HL-60 (cell line): ENCODE results near the gene SPDYA.

Experiments
- DNase-seq, 2 experiments: peaks; one replicate each; pipeline ENCODE4 v3.0.0-alpha.2; 2010 to 2020; ENCODE audit warnings: low read depth in 1 of 2, low spot score in 1 of 2
- H3K27ac ChIP-seq: fragments of 250-450 bp; sonication (Bioruptor Pico); replicated peaks from 2 replicates; pipeline ENCODE4 v1.5.1; 2020; ENCODE audit warnings: mild to moderate bottlenecking, moderate library complexity
- H3K27me3 ChIP-seq: fragments of 250-450 bp; sonication (Bioruptor Pico); 2 replicates; pipeline ENCODE4 v1.5.1; 2021; ENCODE audit warnings: mild to moderate bottlenecking, moderate library complexity; ENCODE audit not compliant: insufficient read depth, poor library complexity, severe bottlenecking
- H3K4me3 ChIP-seq: replicated peaks from 2 replicates; pipeline ENCODE4 v1.5.1; 2011; ENCODE audit warnings: mild to moderate bottlenecking, control low read depth, low read length; ENCODE audit not compliant: insufficient read depth
- CTCF ChIP-seq: IDR thresholded peaks from one replicate; pipeline ENCODE4 v1.5.1; 2011; ENCODE audit warnings: low read length, control low read depth, inconsistent platforms; ENCODE audit not compliant: insufficient read depth
- GABPA ChIP-seq: IDR thresholded peaks from 2 replicates; pipeline ENCODE4 v1.6.1; 2012; ENCODE audit warnings: low read depth
- POLR2AphosphoS5 ChIP-seq: IDR thresholded peaks from 2 replicates; pipeline ENCODE4 v1.6.1; 2012; ENCODE audit warnings: low read depth
- REST ChIP-seq: IDR thresholded peaks from 2 replicates; pipeline ENCODE4 v1.6.1; 2012; ENCODE audit warnings: low read depth; ENCODE audit not compliant: insufficient replicate concordance
- SPI1 ChIP-seq: IDR thresholded peaks from 2 replicates; pipeline ENCODE4 v1.6.1; 2012; ENCODE audit warnings: low read depth, mild to moderate bottlenecking, borderline replicate concordance

SPDYA gene

GRCh38 chr2:28809927-28810326, 707 bp upstream of the SPDYA start:
- H3K27me3 ChIP-seq = no peaks in the 10 kb centered on the region
- no peak for DNase-seq
- H3K4me3 ChIP-seq = peak overlapping the region; percentile 47
- peak overlapping the region; percentile 49 for H3K27ac ChIP-seq
- TF ChIP-seq REST (no peak), CTCF (no peak), POLR2AphosphoS5 (no peak), SPI1 (no peak), GABPA (no peak)

- no peak overlapping the region for H3K4me3 ChIP-seq
- no peak for DNase-seq
- no peak overlapping the region for H3K27ac ChIP-seq
- no peak for TF ChIP-seq GABPA
- no peak for TF ChIP-seq SPI1
- no peak for TF ChIP-seq CTCF
- TF ChIP-seq POLR2AphosphoS5 = no peak
- TF ChIP-seq REST = no peak
- no peaks in the 10 kb centered on the region for H3K27me3 ChIP-seq
These were observed 7.4 kb downstream of the SPDYA start for GRCh38 chr2:28818053-28818452.

- TF ChIP-seq SPI1 (no peak), REST (no peak), POLR2AphosphoS5 (no peak)
- H3K27ac ChIP-seq = no peak overlapping the region
- peak; percentile 28 to 63 for DNase-seq
- H3K4me3 ChIP-seq = no peak overlapping the region
- no peaks in the 10 kb centered on the region for H3K27me3 ChIP-seq
These were observed 10.8 kb downstream of the SPDYA start for GRCh38 chr2:28821295-28821958.
